Activated naive CD4-positive, alpha-beta T cell treated with anti-CD3 and anti-CD28 coated beads for 36 hours (primary cell): Measurements from ENCODE around the gene IGF2BP3. TPM values are rescaled to one million over a fixed set of nuclear protein-coding genes. Genes with fewer than 3 reads are reported as not detected.
"Not testable (repeated sequence)": the region's sequence is repeated elsewhere in the genome, so short reads cannot be mapped to it uniquely, and the experiment has no call there.

ENCODE experiments used
- CTCF ChIA-PET: fragments of 350-600 bp; sonication (Branson Sonifier 250); formaldehyde crosslinking; loops from one replicate; lab custom pipeline; 2021; ENCODE audit warnings: antibody characterized with exemption; lab: Charles Lee
- DNase-seq: peaks from one replicate; pipeline ENCODE4 v3.0.0-alpha.2; 2020
- H3K27ac Mint-ChIP-seq: one replicate; pipeline ENCODE4 v1.8.0; 2021; ENCODE audit warnings: mild to moderate bottlenecking, mixed read lengths
- H3K27me3 Mint-ChIP-seq: one replicate; pipeline ENCODE4 v1.8.0; 2021; ENCODE audit warnings: low read depth, mixed read lengths
- H3K36me3 Mint-ChIP-seq: one replicate; pipeline ENCODE4 v1.8.0; 2021; ENCODE audit warnings: low read depth, mixed read lengths
- H3K4me1 Mint-ChIP-seq: one replicate; pipeline ENCODE4 v1.8.0; 2021; ENCODE audit warnings: low read depth, mixed read lengths
- H3K4me3 Mint-ChIP-seq: one replicate; pipeline ENCODE4 v1.8.0; 2021; ENCODE audit warnings: mild to moderate bottlenecking, moderate library complexity, mixed read lengths
- H3K9me3 Mint-ChIP-seq: one replicate; pipeline ENCODE4 v1.8.0; 2021; ENCODE audit warnings: mixed read lengths
- intact Hi-C: fragments of 100-400 bp; cut with micrococcal nuclease; formaldehyde crosslinking; loops from one replicate; pipeline ENCODE4 v1.15.1; 2023
- total RNA-seq, 2 experiments: library from RNA; stranded (reverse); gene quantifications; one replicate each; pipeline ENCODE4 v1.2.3, GENCODE V29; 2021

IGF2BP3 gene
- total RNA-seq, 2 experiments from 2014 or later, result 0.29 to 0.54 TPM

DNA sequence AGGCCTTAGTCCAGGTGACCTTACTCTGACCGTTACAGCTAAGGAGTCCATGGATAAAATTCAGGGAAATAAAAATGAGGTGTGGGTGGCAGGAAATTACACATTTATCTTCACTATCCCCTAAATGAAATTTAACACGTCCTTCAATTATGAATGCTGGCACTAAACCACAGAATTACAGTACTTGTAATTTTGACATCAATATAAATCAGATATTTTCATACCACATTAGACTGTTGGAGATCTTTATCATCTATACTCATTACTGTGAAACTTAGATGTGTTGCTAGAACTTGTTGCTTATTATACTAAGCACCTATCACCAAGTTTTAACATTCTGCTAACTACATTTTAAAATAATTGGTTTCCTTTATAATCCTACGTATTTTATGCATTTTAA, 51.1 kb downstream of the IGF2BP3 start:
- CTCF ChIA-PET, result interaction anchor here (0.6 to 1.0 kb wide), 2 partner anchors 61 to 233 kb away, joined by 3 to 4 read pairs; no protein-coding TSS in a partner anchor
- DNase-seq, result no peak
- Mint-ChIP-seq H3K27me3 (peaks cover 3% of the 10 kb centered on the region), H3K4me3 (no peak overlapping the region), H3K27ac (no peak overlapping the region), H3K9me3 (no peaks in the 10 kb centered on the region), H3K36me3 (no peaks in the 10 kb centered on the region), H3K4me1 (peaks cover 10% of the 10 kb centered on the region)
- intact Hi-C loops, result loop anchor here (2.0 kb wide), 1 partner anchor 62 kb away; no protein-coding TSS in a partner anchor

DNA sequence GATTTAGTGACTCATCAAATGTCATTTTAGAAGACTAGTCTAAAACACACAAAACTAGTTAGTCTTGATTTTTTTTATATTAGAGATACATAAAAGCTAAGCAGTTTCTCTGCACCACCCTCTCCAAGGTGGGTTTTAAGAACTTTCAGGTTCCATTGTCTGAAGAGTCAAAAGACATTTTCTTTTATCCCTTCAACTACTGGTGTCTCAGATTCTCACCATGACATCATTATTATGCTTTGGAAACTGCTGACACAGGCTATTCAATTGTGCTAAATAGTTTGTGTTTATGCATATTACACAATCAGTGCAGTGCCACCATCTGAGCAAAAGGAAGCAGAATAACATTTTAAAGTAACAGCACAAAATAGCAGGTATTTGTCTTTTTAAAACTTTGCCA, 52.2 kb downstream of the IGF2BP3 start:
- H3K27ac Mint-ChIP-seq, result no peak overlapping the region
- intact Hi-C loops, result loop anchor here (1.0 to 2.0 kb wide), 2 partner anchors 61 to 156 kb away; no protein-coding TSS in a partner anchor
- H3K9me3 Mint-ChIP-seq, result no peaks in the 10 kb centered on the region
- H3K27me3 Mint-ChIP-seq, result peaks cover 3% of the 10 kb centered on the region
- peaks cover 10% of the 10 kb centered on the region for H3K4me1 Mint-ChIP-seq
- H3K36me3 Mint-ChIP-seq, result no peaks in the 10 kb centered on the region
- CTCF ChIA-PET, result interaction anchor here (0.5 to 1.0 kb wide), 4 partner anchors 16 to 80 kb away, joined by 3 to 6 read pairs (median 3); no protein-coding TSS in a partner anchor
- no peak overlapping the region for H3K4me3 Mint-ChIP-seq
- no peak for DNase-seq

DNA sequence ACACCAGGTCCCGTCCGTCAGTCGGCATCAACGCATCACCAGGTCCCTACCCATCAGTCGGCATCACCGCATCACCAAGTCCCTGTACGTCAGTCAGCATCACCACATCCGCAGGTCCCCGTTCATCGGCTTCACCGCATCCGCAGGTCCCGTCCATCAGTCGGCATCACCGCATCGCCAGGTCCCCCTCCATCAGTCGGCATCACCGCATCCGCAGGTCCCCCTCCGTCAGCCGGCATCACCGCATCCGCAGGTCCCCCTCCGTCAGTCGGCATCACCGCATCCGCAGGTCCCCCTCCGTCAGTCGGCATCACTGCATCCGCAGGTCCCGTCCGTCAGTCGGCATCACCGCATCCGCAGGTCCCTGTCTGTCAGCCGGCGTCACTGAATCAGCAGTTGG, 55.1 kb downstream of the IGF2BP3 start:
- no peak overlapping the region for H3K4me3 Mint-ChIP-seq
- CTCF ChIA-PET, result no interaction called here
- H3K27me3 Mint-ChIP-seq, result no peaks in the 10 kb centered on the region
- intact Hi-C loops, result no loop called here
- no peaks in the 10 kb centered on the region for H3K36me3 Mint-ChIP-seq
- H3K4me1 Mint-ChIP-seq, result peaks cover 3% of the 10 kb centered on the region
- no peak overlapping the region for H3K27ac Mint-ChIP-seq
- DNase-seq, result no peak
- no peaks in the 10 kb centered on the region for H3K9me3 Mint-ChIP-seq

DNA sequence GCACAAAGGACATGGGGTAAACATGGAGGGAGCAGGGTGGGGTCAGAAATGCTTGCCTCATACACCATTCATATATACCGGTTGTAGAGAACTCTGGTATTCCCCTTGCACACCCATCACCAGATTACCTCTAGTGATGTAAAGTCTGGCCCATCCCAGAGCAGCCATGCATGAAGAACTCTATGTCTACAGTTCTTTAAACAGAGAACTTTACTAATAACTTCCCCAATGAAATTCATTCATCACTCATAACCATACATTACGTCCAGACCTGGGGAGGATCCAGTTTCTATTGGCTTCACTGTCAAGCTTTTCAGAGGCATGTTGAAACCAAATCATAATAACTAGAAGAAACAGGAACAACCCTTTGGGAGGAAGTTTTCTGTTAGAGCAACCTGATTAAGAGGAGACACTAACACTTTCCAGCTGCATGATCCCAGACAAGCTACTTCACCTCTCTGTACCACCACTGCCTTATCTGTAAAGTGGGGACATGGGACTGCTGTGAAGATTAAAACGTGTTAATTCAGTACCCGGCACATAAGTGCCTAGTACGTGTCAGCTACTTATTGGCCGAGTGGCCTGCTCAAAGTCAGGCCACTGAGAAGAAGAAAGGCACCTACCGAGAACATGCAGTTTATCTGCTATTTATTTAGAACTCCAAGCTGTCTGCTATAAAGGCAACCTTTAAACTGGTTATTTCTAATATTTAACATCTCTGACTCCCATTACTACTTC, 59.7 kb downstream of the IGF2BP3 start:
- Mint-ChIP-seq H3K4me3 (no peak overlapping the region), H3K27ac (no peak overlapping the region), H3K9me3 (peaks cover 2% of the 10 kb centered on the region), H3K36me3 (no peaks in the 10 kb centered on the region), H3K4me1 (peaks cover 7% of the 10 kb centered on the region), H3K27me3 (no peaks in the 10 kb centered on the region)
- CTCF ChIA-PET, result no interaction called here
- no peak for DNase-seq
- intact Hi-C loops, result no loop called here

DNA sequence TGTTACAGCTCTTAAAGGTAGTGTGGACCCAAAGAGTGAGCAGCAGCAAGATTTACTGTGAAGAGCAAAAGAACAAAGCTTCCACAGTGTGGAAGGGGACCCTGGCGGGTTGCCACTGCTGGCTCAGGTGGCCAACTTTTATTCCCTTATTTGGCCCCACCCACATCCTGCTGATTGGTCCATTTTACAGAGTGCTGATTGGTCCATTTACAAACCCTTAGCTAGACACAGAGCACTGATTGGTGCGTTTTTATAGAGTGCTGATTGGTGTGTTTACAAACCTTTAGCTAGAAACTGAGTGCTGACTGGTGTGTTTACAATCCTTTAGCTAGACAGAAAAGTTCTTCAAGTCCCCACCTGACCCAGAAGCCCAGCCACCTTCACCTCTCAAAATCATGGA, 63.7 kb downstream of the IGF2BP3 start:
- H3K4me1 Mint-ChIP-seq, result peaks cover 28% of the 10 kb centered on the region
- H3K27me3 Mint-ChIP-seq, DNase-seq, H3K27ac Mint-ChIP-seq, H3K36me3 Mint-ChIP-seq, intact Hi-C loops, H3K9me3 Mint-ChIP-seq, H3K4me3 Mint-ChIP-seq: not testable (repeated sequence)
- CTCF ChIA-PET, result interaction anchor here (0.6 to 1.2 kb wide), 5 partner anchors 13 to 1855 kb away, joined by 3 to 5 read pairs (median 4); no protein-coding TSS in a partner anchor

DNA sequence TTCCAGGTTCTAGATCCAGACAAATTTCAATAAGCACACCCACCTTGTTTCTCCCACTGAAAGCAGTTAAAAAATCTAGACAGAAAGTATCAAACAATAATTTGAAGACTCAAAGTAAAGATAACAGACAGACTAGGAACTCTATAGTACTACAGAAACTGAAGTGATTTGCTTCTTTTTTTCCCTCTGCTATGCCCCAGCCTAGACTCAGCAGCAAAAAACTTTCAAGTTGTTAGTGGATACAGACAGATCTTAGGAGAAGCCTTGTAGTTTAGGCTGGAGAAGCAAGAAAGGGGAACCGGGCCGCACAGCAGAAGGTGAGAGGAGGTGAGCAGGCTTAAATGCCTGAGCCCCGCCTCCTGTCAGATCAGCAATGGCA, 65.1 kb downstream of the IGF2BP3 start:
- no peaks in the 10 kb centered on the region for H3K36me3 Mint-ChIP-seq
- intact Hi-C loops, result loop anchor here (1.0 kb wide), 1 partner anchor 59 kb away; no protein-coding TSS in a partner anchor
- DNase-seq, result no peak
- peaks cover 28% of the 10 kb centered on the region for H3K4me1 Mint-ChIP-seq
- H3K27ac Mint-ChIP-seq, result peak overlapping the region; percentile 81
- CTCF ChIA-PET, result no interaction called here
- H3K9me3 Mint-ChIP-seq, result peaks cover 2% of the 10 kb centered on the region
- H3K27me3 Mint-ChIP-seq, result no peaks in the 10 kb centered on the region
- H3K4me3 Mint-ChIP-seq, result no peak overlapping the region

DNA sequence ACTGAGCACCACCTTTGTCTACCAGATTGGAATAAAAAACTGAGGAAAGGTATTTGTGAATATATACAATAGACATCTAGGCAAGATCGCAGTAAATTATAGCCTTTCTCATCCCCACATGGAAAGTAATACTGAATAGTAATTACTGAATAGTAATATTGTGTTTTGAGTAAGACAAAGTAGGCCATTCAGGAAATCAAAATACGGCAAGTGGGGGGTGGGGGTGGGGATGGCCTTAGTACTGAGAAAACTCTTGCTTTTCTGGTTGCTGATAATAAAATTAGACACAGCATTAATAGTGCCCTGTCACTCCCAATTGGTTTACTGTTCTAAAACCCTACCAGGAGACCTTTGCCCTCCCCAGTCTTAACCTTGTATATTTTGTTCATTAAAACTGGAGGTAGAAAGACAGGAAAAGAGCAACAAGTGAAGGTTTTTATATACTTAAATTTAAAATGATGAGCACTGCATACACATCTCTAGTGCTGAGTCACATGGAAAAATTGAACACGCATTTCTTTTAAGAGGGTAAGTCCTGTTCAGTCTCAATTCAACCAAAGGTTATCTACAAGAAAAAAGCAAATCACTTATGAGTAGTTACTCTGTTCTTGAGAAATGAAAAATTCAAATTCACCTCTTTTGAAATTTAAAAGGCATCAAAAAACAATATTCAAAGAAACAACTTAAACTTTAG, 65.6 kb downstream of the IGF2BP3 start:
- intact Hi-C loops, result loop anchor here (1.0 kb wide), 4 partner anchors 27 to 191 kb away; no protein-coding TSS in a partner anchor
- CTCF ChIA-PET, result interaction anchor here (1.2 kb wide), 1 partner anchor 47 kb away, joined by 8 read pairs; no protein-coding TSS in a partner anchor
- Mint-ChIP-seq H3K4me3 (no peak overlapping the region), H3K36me3 (no peaks in the 10 kb centered on the region), H3K9me3 (peaks cover 2% of the 10 kb centered on the region), H3K27ac (peak overlapping the region; percentile 81), H3K27me3 (no peaks in the 10 kb centered on the region), H3K4me1 (peaks cover 28% of the 10 kb centered on the region)
- DNase-seq, result peak; percentile 25

DNA sequence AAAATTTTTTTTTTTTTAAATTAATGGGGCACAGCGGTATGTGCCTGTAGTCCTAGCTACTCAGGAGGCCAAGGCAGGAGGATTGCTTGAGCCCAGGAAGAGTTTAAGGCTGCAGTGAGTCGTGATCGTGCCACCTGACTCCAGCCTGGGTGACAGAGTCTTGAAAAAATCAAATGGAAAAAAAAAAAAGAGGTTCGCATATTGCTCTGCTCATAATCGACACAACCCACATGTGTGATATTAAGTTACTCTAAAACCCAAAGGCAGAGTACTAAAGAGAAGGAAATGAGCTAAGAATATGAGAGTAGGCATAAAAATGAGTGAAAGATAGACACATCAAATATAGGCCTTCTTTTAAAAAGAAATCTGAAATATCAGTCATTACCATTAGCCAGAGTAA, 66.3 kb downstream of the IGF2BP3 start:
- H3K9me3 Mint-ChIP-seq, result peaks cover 2% of the 10 kb centered on the region
- intact Hi-C loops, result loop anchor here (1.0 kb wide), 3 partner anchors 27 to 191 kb away; no protein-coding TSS in a partner anchor
- no peaks in the 10 kb centered on the region for H3K27me3 Mint-ChIP-seq
- no peaks in the 10 kb centered on the region for H3K36me3 Mint-ChIP-seq
- H3K4me1 Mint-ChIP-seq, result peaks cover 28% of the 10 kb centered on the region
- H3K27ac Mint-ChIP-seq, result peak overlapping the region; percentile 72
- CTCF ChIA-PET, result interaction anchor here (1.2 kb wide), 1 partner anchor 46 kb away, joined by 8 read pairs; no protein-coding TSS in a partner anchor
- H3K4me3 Mint-ChIP-seq, result no peak overlapping the region
- peak; percentile 24 for DNase-seq

DNA sequence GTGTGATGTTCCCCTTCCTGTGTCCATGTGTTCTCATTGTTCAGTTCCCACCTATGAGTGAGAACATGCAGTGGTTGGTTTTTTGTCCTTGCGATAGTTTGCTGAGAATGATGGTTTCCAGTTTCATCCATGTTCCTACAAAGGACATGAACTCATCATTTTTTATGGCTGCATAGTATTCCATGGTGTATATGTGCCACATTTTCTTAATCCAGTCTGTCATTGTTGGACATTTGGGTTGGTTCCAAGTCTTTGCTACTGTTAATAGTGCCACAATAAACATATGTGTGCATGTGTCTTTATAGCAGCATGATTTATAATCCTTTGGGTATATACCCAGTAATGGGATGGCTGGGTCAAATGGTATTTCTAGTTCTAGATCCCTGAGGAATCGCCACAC, 72.2 kb downstream of the IGF2BP3 start:
- H3K4me3 Mint-ChIP-seq, CTCF ChIA-PET, H3K9me3 Mint-ChIP-seq, H3K27me3 Mint-ChIP-seq, H3K36me3 Mint-ChIP-seq, H3K27ac Mint-ChIP-seq, intact Hi-C loops, DNase-seq, H3K4me1 Mint-ChIP-seq: not testable (repeated sequence)

DNA sequence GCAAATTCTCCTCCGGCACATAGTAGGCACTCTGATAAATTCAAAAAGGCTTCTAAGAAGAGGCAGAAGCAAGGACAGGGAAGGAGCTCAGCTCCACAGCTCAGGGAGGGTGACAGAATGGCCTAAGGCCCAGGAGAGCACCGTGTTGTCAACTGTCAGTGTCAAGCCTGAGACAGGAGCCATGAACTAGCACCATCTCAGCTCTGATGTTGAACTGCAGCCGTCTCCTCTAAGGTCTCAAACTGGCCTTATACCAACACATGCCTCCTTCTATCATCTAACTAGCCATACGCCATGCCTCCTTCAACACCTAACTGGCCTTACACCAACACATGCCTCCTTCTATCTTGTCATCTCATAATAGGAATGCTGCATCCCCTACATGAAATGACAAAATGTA, 73.0 kb downstream of the IGF2BP3 start:
- Mint-ChIP-seq H3K4me3 (no peak overlapping the region), H3K36me3 (no peaks in the 10 kb centered on the region), H3K4me1 (peaks cover 2% of the 10 kb centered on the region), H3K27ac (no peak overlapping the region), H3K9me3 (no peaks in the 10 kb centered on the region), H3K27me3 (no peaks in the 10 kb centered on the region)
- DNase-seq, result no peak
- CTCF ChIA-PET, result interaction anchor here (0.6 kb wide), 2 partner anchors 52 to 1320 kb away, joined by 3 read pairs; no protein-coding TSS in a partner anchor
- intact Hi-C loops, result no loop called here

DNA sequence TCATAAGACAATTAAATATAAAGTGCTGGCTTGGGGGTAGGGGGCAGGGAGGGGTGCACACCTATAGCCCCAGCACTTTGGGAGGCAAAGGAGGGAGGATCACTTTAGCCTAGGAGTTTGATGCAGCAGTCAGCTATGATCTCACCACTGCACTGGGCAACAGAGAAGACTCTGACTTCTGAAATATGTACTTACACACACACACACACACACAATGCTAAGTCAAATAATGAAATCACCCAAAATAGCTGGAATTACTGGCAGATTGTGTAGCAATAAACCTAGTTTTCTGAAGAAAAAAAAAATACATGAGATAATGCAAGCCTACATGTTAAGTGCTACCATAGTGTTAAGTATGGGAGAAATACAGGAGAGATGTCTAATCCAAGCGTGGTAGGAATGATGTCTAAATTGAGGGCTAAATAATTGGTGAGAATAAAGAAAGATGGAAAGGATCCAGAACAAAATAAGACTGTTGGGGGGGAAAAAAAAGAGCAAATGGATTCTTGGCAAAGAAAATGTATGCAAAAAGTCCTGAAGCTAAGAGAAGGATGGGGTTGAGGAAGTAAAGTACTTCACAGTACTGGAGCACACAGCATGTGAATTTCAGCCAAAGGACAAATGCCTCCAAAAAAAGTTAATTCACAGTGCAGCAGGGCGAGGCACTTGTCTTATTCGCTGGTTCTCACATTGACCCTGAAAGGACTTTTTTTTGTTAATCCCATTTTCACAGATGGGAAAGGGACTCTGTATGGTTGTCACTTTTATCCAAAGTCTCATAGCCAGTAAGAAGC, 73.9 kb downstream of the IGF2BP3 start:
- Mint-ChIP-seq H3K9me3 (no peaks in the 10 kb centered on the region), H3K27me3 (no peaks in the 10 kb centered on the region), H3K4me1 (peaks cover 8% of the 10 kb centered on the region), H3K4me3 (no peak overlapping the region), H3K27ac (no peak overlapping the region), H3K36me3 (no peaks in the 10 kb centered on the region)
- no peak for DNase-seq
- CTCF ChIA-PET, result interaction anchor here (0.6 kb wide), 1 partner anchor 53 kb away, joined by 3 read pairs; no protein-coding TSS in a partner anchor
- intact Hi-C loops, result no loop called here
